ENCODE results near the gene SLC7A11.
"Not testable (repeated sequence)": the region's sequence is repeated elsewhere in the genome, so short reads cannot be mapped to it uniquely, and the experiment has no call there.

Gene SLC7A11

GRCh38 chr4:138241281-138242075, 671 bp downstream of the SLC7A11 start:
- no peak for FAIRE-seq

GRCh38 chr4:138239491-138239890, 2.7 kb downstream of the SLC7A11 start:
- FAIRE-seq: no peak

- FAIRE-seq: no peak
Observed at GRCh38 chr4:138238521-138239292, 3.4 kb downstream of the SLC7A11 start.

GRCh38 chr4:138237132-138237531, 5.0 kb downstream of the SLC7A11 start:
- FAIRE-seq: not testable (repeated sequence)

GRCh38 chr4:138236037-138236436, 6.1 kb downstream of the SLC7A11 start:
- FAIRE-seq: no peak

GRCh38 chr4:138235419-138235952, 6.7 kb downstream of the SLC7A11 start:
- peak; percentile 54 for FAIRE-seq

GRCh38 chr4:138234248-138234647, 7.9 kb downstream of the SLC7A11 start:
- no peak for FAIRE-seq

- no peak for FAIRE-seq
Observed at GRCh38 chr4:138233313-138234034, 8.7 kb downstream of the SLC7A11 start.

GRCh38 chr4:138232364-138232763, 9.8 kb downstream of the SLC7A11 start:
- no peak for FAIRE-seq

GRCh38 chr4:138230048-138230447, 12.1 kb downstream of the SLC7A11 start:
- no peak for FAIRE-seq

- no peak for FAIRE-seq
Observed at GRCh38 chr4:138229160-138229559, 13.0 kb downstream of the SLC7A11 start.

- no peak for FAIRE-seq
Observed at GRCh38 chr4:138226351-138226750, 15.8 kb downstream of the SLC7A11 start.

- no peak for FAIRE-seq
Observed at GRCh38 chr4:138225477-138225876, 16.7 kb downstream of the SLC7A11 start.

- no peak for FAIRE-seq
Observed at GRCh38 chr4:138224614-138225013, 17.5 kb downstream of the SLC7A11 start.

- no peak for FAIRE-seq
Observed at GRCh38 chr4:138223231-138223910, 18.8 kb downstream of the SLC7A11 start.

GRCh38 chr4:138222046-138222445, 20.1 kb downstream of the SLC7A11 start:
- no peak for FAIRE-seq

- FAIRE-seq: no peak
Observed at GRCh38 chr4:138218976-138219375, 23.2 kb downstream of the SLC7A11 start.

GRCh38 chr4:138217567-138217966, 24.6 kb downstream of the SLC7A11 start:
- FAIRE-seq: no peak

- no peak for FAIRE-seq
Observed at GRCh38 chr4:138216272-138216867, 25.8 kb downstream of the SLC7A11 start.

- not testable (repeated sequence) for FAIRE-seq
Observed at GRCh38 chr4:138210576-138210975, 31.6 kb downstream of the SLC7A11 start.

GRCh38 chr4:138209094-138209493, 33.1 kb downstream of the SLC7A11 start:
- FAIRE-seq: no peak

Measured in endometrium (tissue), 2 donors.